Measurements from ENCODE around the gene PDE6A. TPM values are rescaled to one million over a fixed set of nuclear protein-coding genes. Genes with fewer than 3 reads are reported as not detected.
A peak's percentile ranks its signal among the peaks of the same experiment; 100 is the strongest.
"Not testable (repeated sequence)": the region's sequence is repeated elsewhere in the genome, so short reads cannot be mapped to it uniquely, and the experiment has no call there.

PDE6A gene
- total RNA-seq, 2 experiments from 2014 or later: not detected

DNA sequence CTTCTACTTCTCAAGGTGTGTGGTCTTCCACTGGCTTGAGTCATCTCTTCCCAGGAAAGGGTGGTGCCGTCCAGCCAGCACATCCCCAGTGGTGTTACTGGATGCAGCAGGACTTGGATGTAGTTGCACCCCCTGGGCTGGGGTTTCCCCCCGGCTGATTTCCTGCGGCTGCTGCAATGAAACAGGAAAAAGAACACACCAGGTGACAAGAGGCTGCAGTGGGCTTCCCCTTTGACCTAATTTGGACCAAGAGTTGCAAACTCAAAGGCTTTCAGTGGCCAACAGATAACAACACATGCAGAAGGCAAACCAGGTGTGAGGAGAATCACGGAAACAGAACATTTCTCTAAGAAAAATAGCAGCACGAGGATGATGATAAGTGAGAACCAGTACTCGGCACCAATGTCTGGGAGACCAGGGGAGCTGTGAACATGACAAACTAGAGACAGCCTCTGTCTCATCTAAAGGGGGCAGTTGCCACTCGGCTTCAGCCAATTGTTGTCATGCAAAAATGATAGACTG, 83.7 kb downstream of the PDE6A start:
- H3K4me3 Mint-ChIP-seq: no peak overlapping the region
- no peak overlapping the region for H3K27ac ChIP-seq (ENCODE audit: low read depth in 1 of 2, low read length in 2 of 2)
- ChIA-PET POLR2A (no interaction called here), CTCF (no interaction called here)
- no peaks in the 10 kb centered on the region for H3K27me3 ChIP-seq (ENCODE audit: control insufficient read depth in 1 of 2, insufficient read depth in 2 of 2, low read length in 2 of 2)
- no peaks in the 10 kb centered on the region for H3K36me3 ChIP-seq (ENCODE audit: insufficient read depth, low read length)
- ATAC-seq (ENCODE audit: poor library complexity) (no peak), DNase-seq (peak in 3 of 14 experiments; percentile 26 to 36 (median 35))
- TF ChIP-seq, protein P1, sequence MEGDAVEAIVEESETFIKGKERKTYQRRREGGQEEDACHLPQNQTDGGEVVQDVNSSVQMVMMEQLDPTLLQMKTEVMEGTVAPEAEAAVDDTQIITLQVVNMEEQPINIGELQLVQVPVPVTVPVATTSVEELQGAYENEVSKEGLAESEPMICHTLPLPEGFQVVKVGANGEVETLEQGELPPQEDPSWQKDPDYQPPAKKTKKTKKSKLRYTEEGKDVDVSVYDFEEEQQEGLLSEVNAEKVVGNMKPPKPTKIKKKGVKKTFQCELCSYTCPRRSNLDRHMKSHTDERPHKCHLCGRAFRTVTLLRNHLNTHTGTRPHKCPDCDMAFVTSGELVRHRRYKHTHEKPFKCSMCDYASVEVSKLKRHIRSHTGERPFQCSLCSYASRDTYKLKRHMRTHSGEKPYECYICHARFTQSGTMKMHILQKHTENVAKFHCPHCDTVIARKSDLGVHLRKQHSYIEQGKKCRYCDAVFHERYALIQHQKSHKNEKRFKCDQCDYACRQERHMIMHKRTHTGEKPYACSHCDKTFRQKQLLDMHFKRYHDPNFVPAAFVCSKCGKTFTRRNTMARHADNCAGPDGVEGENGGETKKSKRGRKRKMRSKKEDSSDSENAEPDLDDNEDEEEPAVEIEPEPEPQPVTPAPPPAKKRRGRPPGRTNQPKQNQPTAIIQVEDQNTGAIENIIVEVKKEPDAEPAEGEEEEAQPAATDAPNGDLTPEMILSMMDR (IDR thresholded peaks at IDR 0.05): no peak
- no peaks in the 10 kb centered on the region for H3K9me3 ChIP-seq (ENCODE audit: control insufficient read depth in 1 of 2, insufficient read depth in 1 of 2, low read length in 2 of 2)
- no peaks in the 10 kb centered on the region for H3K36me3 Mint-ChIP-seq (ENCODE audit: low read depth)
- H3K27ac Mint-ChIP-seq: no peak overlapping the region
- H3K4me1 ChIP-seq (ENCODE audit: insufficient read depth, low read length): peaks cover 12% of the 10 kb centered on the region
- intact Hi-C loops (cut with DNase I, micrococcal nuclease): no loop called here
- H3K9me3 Mint-ChIP-seq: no peaks in the 10 kb centered on the region
- peaks cover 6% of the 10 kb centered on the region for H3K4me1 Mint-ChIP-seq (ENCODE audit: low read depth)
- no peak overlapping the region for H3K4me3 ChIP-seq (ENCODE audit: low read length)
- no peaks in the 10 kb centered on the region for H3K27me3 Mint-ChIP-seq

DNA sequence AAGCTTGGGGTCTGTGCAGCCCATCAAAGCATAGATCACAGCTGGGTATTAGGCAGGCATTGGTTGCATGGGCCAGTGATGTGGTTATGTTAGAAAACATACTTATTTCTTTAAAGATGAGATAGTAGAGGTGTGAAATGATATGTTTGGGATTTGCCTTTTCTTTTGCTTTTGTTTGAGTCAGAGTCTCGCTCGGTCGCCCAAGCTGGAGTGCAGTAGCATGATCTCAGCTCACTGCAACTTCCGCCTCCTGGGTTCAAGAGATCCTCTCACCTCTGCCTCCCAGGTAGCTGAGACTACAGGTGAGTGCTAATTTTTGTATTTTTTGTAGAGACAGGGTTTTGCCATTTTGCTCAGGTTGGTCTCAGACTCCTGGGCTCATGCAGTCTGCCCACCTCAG, 84.8 kb downstream of the PDE6A start:
- H3K4me3 ChIP-seq (ENCODE audit: low read length): no peak overlapping the region
- Mint-ChIP-seq H3K4me1 (ENCODE audit: low read depth) (peaks cover 6% of the 10 kb centered on the region), H3K27me3 (no peaks in the 10 kb centered on the region), H3K9me3 (no peaks in the 10 kb centered on the region), H3K4me3 (no peak overlapping the region), H3K27ac (no peak overlapping the region), H3K36me3 (ENCODE audit: low read depth) (no peaks in the 10 kb centered on the region)
- intact Hi-C loops (cut with DNase I, micrococcal nuclease): no loop called here
- no peak for DNase-seq
- no peaks in the 10 kb centered on the region for H3K9me3 ChIP-seq (ENCODE audit: control insufficient read depth in 1 of 2, insufficient read depth in 1 of 2, low read length in 2 of 2)
- no peak for ATAC-seq (ENCODE audit: poor library complexity)
- no peaks in the 10 kb centered on the region for H3K36me3 ChIP-seq (ENCODE audit: insufficient read depth, low read length)
- TF ChIP-seq, protein P1 (IDR thresholded peaks at IDR 0.05): no peak
- peaks cover 12% of the 10 kb centered on the region for H3K4me1 ChIP-seq (ENCODE audit: insufficient read depth, low read length)
- no peak overlapping the region for H3K27ac ChIP-seq (ENCODE audit: low read depth in 1 of 2, low read length in 2 of 2)
- H3K27me3 ChIP-seq (ENCODE audit: control insufficient read depth in 1 of 2, insufficient read depth in 2 of 2, low read length in 2 of 2): no peaks in the 10 kb centered on the region
- CTCF ChIA-PET: no interaction called here
- POLR2A ChIA-PET: no interaction called here

DNA sequence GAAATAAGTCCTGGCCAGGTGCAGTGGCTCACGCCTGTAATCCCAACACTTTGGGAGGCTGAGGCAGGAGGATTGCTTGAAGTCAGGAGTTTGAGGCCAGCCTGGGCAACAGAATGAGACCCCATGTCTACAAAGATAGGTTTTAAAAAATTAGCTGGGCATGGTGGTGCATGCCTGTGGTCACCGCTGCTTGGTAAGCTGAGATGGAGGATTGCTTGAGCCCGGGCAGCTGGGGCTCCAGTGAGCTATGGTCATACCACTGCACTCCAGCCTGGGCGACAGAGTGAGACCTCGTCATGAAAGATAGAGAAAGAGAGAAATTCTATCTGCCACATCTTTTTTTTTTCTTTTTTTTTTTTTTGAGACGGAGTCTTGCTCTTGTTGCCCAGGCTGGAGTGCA, 86.1 kb downstream of the PDE6A start:
- H3K9me3 Mint-ChIP-seq; CTCF ChIA-PET; ATAC-seq (ENCODE audit: poor library complexity); H3K9me3 ChIP-seq (ENCODE audit: control insufficient read depth in 1 of 2, insufficient read depth in 1 of 2, low read length in 2 of 2); H3K4me1 Mint-ChIP-seq (ENCODE audit: low read depth); H3K4me3 ChIP-seq (ENCODE audit: low read length); H3K27me3 ChIP-seq (ENCODE audit: control insufficient read depth in 1 of 2, insufficient read depth in 2 of 2, low read length in 2 of 2); DNase-seq; H3K36me3 ChIP-seq (ENCODE audit: insufficient read depth, low read length); POLR2A ChIA-PET; intact Hi-C loops (cut with DNase I, micrococcal nuclease); H3K27ac Mint-ChIP-seq; H3K4me3 Mint-ChIP-seq; H3K27me3 Mint-ChIP-seq; H3K27ac ChIP-seq (ENCODE audit: low read depth in 1 of 2, low read length in 2 of 2); H3K36me3 Mint-ChIP-seq (ENCODE audit: low read depth): not testable (repeated sequence)
- peaks cover 12% of the 10 kb centered on the region for H3K4me1 ChIP-seq (ENCODE audit: insufficient read depth, low read length)

DNA sequence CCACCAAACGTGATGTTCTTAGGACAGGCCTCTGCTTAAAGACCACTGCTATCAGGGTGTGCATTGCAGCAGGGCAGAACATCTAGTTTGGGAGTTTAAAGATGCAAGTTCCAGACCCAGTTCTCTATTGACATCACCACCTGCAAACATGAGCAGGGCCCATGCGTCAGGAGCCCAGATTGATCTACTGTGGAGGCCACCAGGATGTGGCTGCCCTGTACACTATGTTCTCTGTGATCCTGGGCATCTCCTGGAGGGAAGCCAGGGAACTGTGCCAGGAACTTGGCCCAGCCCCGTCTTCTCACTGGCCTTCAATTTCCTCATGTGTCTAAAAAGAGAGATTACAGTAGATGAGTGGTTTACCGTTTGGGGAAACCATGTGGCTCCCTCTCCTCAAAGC, 87.1 kb downstream of the PDE6A start:
- Histone ChIP-seq H3K4me1 (ENCODE audit: insufficient read depth, low read length) (peaks cover 12% of the 10 kb centered on the region), H3K9me3 (ENCODE audit: control insufficient read depth in 1 of 2, insufficient read depth in 1 of 2, low read length in 2 of 2) (no peaks in the 10 kb centered on the region), H3K4me3 (ENCODE audit: low read length) (no peak overlapping the region), H3K27ac (ENCODE audit: low read depth in 1 of 2, low read length in 2 of 2) (no peak overlapping the region), H3K36me3 (ENCODE audit: insufficient read depth, low read length) (no peaks in the 10 kb centered on the region), H3K27me3 (ENCODE audit: control insufficient read depth in 1 of 2, insufficient read depth in 2 of 2, low read length in 2 of 2) (no peaks in the 10 kb centered on the region)
- Mint-ChIP-seq H3K9me3 (no peaks in the 10 kb centered on the region), H3K27ac (no peak overlapping the region), H3K4me1 (ENCODE audit: low read depth) (peaks cover 6% of the 10 kb centered on the region), H3K4me3 (no peak overlapping the region), H3K27me3 (no peaks in the 10 kb centered on the region), H3K36me3 (ENCODE audit: low read depth) (no peaks in the 10 kb centered on the region)
- intact Hi-C loops (cut with DNase I, micrococcal nuclease): no loop called here
- DNase-seq (no peak), ATAC-seq (ENCODE audit: poor library complexity) (no peak)
- ChIA-PET CTCF (no interaction called here), POLR2A (no interaction called here)
- TF ChIP-seq, protein P1 (IDR thresholded peaks at IDR 0.05): no peak

All from CD4-positive, alpha-beta T cell (primary cell).